Activated CD8-positive, alpha-beta memory T cell treated with anti-CD3 and anti-CD28 coated beads, Interleukin-2, amount 10 ng/mL, durations not matched to agents 7 days and 5 days (primary cell): ENCODE results near the gene DNM2. TPM values are rescaled to one million over a fixed set of nuclear protein-coding genes. Genes with fewer than 3 reads are reported as not detected.

Source experiments
- ATAC-seq: fragments of 150-1000 bp; cut with Tn5 transposase; one replicate; pipeline ENCODE4 v1.10.0; 2021; ENCODE audit warnings: moderate library complexity
- CTCF ChIA-PET: fragments of 350-600 bp; sonication (Branson Sonifier 250); formaldehyde crosslinking; loops from one replicate; lab custom pipeline; 2021; ENCODE audit warnings: antibody characterized with exemption; lab: Charles Lee
- DNase-seq: peaks from one replicate; pipeline ENCODE4 v3.0.0-alpha.2; 2020
- H3K27ac Mint-ChIP-seq: one replicate; pipeline ENCODE4 v1.8.0; 2021; ENCODE audit warnings: mild to moderate bottlenecking, mixed read lengths
- H3K27me3 Mint-ChIP-seq: one replicate; pipeline ENCODE4 v1.8.0; 2021; ENCODE audit warnings: mixed read lengths
- H3K36me3 Mint-ChIP-seq: one replicate; pipeline ENCODE4 v1.8.0; 2021; ENCODE audit warnings: mild to moderate bottlenecking, mixed read lengths
- H3K4me1 Mint-ChIP-seq: one replicate; pipeline ENCODE4 v1.8.0; 2021; ENCODE audit warnings: mixed read lengths
- H3K4me3 Mint-ChIP-seq: one replicate; pipeline ENCODE4 v1.8.0; 2021; ENCODE audit warnings: mild to moderate bottlenecking, moderate library complexity, mixed read lengths
- H3K9me3 Mint-ChIP-seq: one replicate; pipeline ENCODE4 v1.8.0; 2022; ENCODE audit warnings: low read depth, mixed read lengths
- total RNA-seq, 2 experiments: library from RNA; stranded (reverse); gene quantifications; one replicate each; pipeline ENCODE4 v1.2.3, GENCODE V29; 2021

The DNM2 gene
- total RNA-seq, 2 experiments from 2014 or later, result 267 to 315 TPM

GRCh38 chr19:10694706-10695307, 23.1 kb upstream of the DNM2 start:
- Mint-ChIP-seq H3K4me1 (peaks cover 14% of the 10 kb centered on the region), H3K4me3 (peak overlapping the region; percentile 67), H3K9me3 (no peaks in the 10 kb centered on the region), H3K27me3 (peaks cover 12% of the 10 kb centered on the region), H3K36me3 (peaks cover 13% of the 10 kb centered on the region), H3K27ac (no peak overlapping the region)
- CTCF ChIA-PET, result interaction anchor here (1.0 to 3.6 kb wide), 7 partner anchors 27 to 169 kb away, joined by 3 to 18 read pairs (median 3); no protein-coding TSS in a partner anchor
- ATAC-seq (no peak), DNase-seq (no peak)

- CTCF ChIA-PET, result interaction anchor here (1.0 to 7.5 kb wide), 10 partner anchors 28 to 190 kb away, joined by 3 to 82 read pairs (median 4); partner anchors contain the start of genes CDKN2D, KRI1 and S1PR5
- H3K36me3 Mint-ChIP-seq, result peaks cover 8% of the 10 kb centered on the region
- no peaks in the 10 kb centered on the region for H3K9me3 Mint-ChIP-seq
- peak; percentile 94 for DNase-seq
- no peak overlapping the region for H3K27ac Mint-ChIP-seq
- peak; percentile 99 for ATAC-seq
- H3K27me3 Mint-ChIP-seq, result peaks cover 12% of the 10 kb centered on the region
- H3K4me1 Mint-ChIP-seq, result peaks cover 14% of the 10 kb centered on the region
- peak overlapping the region; percentile 67 for H3K4me3 Mint-ChIP-seq
These were observed 22.2 kb upstream of the DNM2 start for GRCh38 chr19:10695401-10696398.

- ATAC-seq, result peak; percentile 21
- CTCF ChIA-PET, result interaction anchor here (0.5 to 7.5 kb wide), 61 partner anchors 8 to 439 kb away, joined by 3 to 147 read pairs (median 5); partner anchors contain the start of genes C19orf38, CDC37, CDKN2D and DNM2
- peak; percentile 86 for DNase-seq
- H3K27ac Mint-ChIP-seq, result no peak overlapping the region
- H3K4me3 Mint-ChIP-seq, result no peak overlapping the region
- H3K9me3 Mint-ChIP-seq, result no peaks in the 10 kb centered on the region
- H3K27me3 Mint-ChIP-seq, result peaks cover 12% of the 10 kb centered on the region
- no peaks in the 10 kb centered on the region for H3K36me3 Mint-ChIP-seq
- peaks cover 27% of the 10 kb centered on the region for H3K4me1 Mint-ChIP-seq
These were observed 18.1 kb upstream of the DNM2 start for GRCh38 chr19:10699650-10700335.

GRCh38 chr19:10701955-10702525, 15.8 kb upstream of the DNM2 start:
- ATAC-seq (peak; percentile 35), DNase-seq (peak; percentile 62)
- no peaks in the 10 kb centered on the region for H3K9me3 Mint-ChIP-seq
- H3K4me3 Mint-ChIP-seq, result peak overlapping the region; percentile 79
- H3K27ac Mint-ChIP-seq, result peak overlapping the region; percentile 78
- peaks cover 7% of the 10 kb centered on the region for H3K27me3 Mint-ChIP-seq
- CTCF ChIA-PET, result interaction anchor here (0.7 to 7.5 kb wide), 25 partner anchors 10 to 298 kb away, joined by 3 to 147 read pairs (median 6); partner anchors contain the start of genes CDKN2D, DNM2, KRI1 and S1PR5
- H3K4me1 Mint-ChIP-seq, result peaks cover 13% of the 10 kb centered on the region
- H3K36me3 Mint-ChIP-seq, result no peaks in the 10 kb centered on the region

GRCh38 chr19:10706990-10707389, 10.9 kb upstream of the DNM2 start:
- ATAC-seq (no peak), DNase-seq (no peak)
- no peaks in the 10 kb centered on the region for H3K27me3 Mint-ChIP-seq
- peaks cover 5% of the 10 kb centered on the region for H3K36me3 Mint-ChIP-seq
- H3K27ac Mint-ChIP-seq, result no peak overlapping the region
- no peaks in the 10 kb centered on the region for H3K9me3 Mint-ChIP-seq
- no peak overlapping the region for H3K4me3 Mint-ChIP-seq
- CTCF ChIA-PET, result interaction anchor here (1.0 to 1.2 kb wide), 2 partner anchors 11 to 62 kb away, joined by 3 to 4 read pairs; partner anchors contain the start of gene DNM2
- H3K4me1 Mint-ChIP-seq, result peaks cover 6% of the 10 kb centered on the region

- Mint-ChIP-seq H3K27ac (no peak overlapping the region), H3K9me3 (no peaks in the 10 kb centered on the region), H3K4me1 (peaks cover 2% of the 10 kb centered on the region), H3K27me3 (no peaks in the 10 kb centered on the region), H3K36me3 (peaks cover 5% of the 10 kb centered on the region), H3K4me3 (no peak overlapping the region)
- no peak for ATAC-seq
- CTCF ChIA-PET, result interaction anchor here (1.0 to 1.2 kb wide), 2 partner anchors 10 to 63 kb away, joined by 3 to 4 read pairs; partner anchors contain the start of gene DNM2
- DNase-seq, result no peak
These were observed 10.4 kb upstream of the DNM2 start for GRCh38 chr19:10707440-10707839.

DNA sequence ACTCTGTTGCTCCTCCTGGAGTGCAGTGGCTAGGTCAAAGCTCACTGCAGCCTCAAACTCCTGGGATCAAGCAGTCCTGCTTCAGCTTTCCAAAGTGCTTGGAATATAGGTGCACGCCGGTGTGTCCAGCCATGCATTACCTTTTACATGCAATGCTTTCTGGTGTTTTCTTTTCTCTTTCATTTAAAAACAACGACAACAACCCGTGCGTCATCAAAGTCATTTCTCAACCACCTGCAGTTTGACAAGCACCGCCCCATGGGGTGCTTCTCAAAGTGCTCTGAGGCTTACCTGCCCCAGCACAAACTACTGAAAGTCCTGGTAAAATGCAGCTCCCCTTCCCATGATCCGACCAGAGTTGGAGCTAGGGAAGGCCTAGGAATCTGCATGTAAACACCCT, 9.6 kb upstream of the DNM2 start:
- peaks cover 5% of the 10 kb centered on the region for H3K36me3 Mint-ChIP-seq
- CTCF ChIA-PET, result interaction anchor here (1.6 kb wide), 1 partner anchor 9 kb away, joined by 10 read pairs; the partner anchor contains the start of gene DNM2
- H3K27me3 Mint-ChIP-seq, result no peaks in the 10 kb centered on the region
- no peak for ATAC-seq
- no peak for DNase-seq
- H3K9me3 Mint-ChIP-seq, result no peaks in the 10 kb centered on the region
- H3K4me1 Mint-ChIP-seq, result peaks cover under 1% of the 10 kb centered on the region
- no peak overlapping the region for H3K27ac Mint-ChIP-seq
- no peak overlapping the region for H3K4me3 Mint-ChIP-seq

DNA sequence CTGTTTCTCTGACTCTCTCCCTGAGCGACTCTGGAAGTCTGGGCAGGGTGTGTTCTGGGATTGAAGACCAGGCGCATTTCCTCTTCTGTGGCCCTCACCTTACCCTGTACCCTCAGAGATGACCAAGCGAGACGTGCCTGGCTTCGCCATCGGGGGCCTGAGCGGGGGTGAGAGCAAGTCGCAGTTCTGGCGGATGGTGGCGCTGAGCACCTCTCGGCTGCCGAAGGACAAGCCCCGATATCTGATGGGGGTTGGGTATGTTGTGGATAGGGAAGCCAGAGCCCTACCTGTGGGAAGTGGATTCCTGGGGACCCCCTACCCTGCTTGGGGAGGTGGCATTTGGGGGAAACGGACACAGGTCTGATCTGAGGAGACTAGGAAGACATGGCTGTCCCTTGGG, 5.8 kb upstream of the DNM2 start:
- CTCF ChIA-PET, result interaction anchor here (1.4 kb wide), 1 partner anchor 149 kb away, joined by 3 read pairs; no protein-coding TSS in a partner anchor
- H3K27ac Mint-ChIP-seq, result peak overlapping the region; percentile 39
- H3K4me3 Mint-ChIP-seq, result no peak overlapping the region
- ATAC-seq, result no peak
- DNase-seq, result no peak
- peaks cover 5% of the 10 kb centered on the region for H3K36me3 Mint-ChIP-seq
- H3K4me1 Mint-ChIP-seq, result peaks cover 7% of the 10 kb centered on the region
- H3K9me3 Mint-ChIP-seq, result no peaks in the 10 kb centered on the region
- H3K27me3 Mint-ChIP-seq, result no peaks in the 10 kb centered on the region

GRCh38 chr19:10712754-10713153, 5.1 kb upstream of the DNM2 start:
- H3K9me3 Mint-ChIP-seq, result no peaks in the 10 kb centered on the region
- no peak overlapping the region for H3K27ac Mint-ChIP-seq
- DNase-seq, result no peak
- no peak for ATAC-seq
- H3K27me3 Mint-ChIP-seq, result no peaks in the 10 kb centered on the region
- CTCF ChIA-PET, result interaction anchor here (1.4 kb wide), 1 partner anchor 148 kb away, joined by 3 read pairs; no protein-coding TSS in a partner anchor
- no peak overlapping the region for H3K4me3 Mint-ChIP-seq
- peaks cover 11% of the 10 kb centered on the region for H3K4me1 Mint-ChIP-seq
- peaks cover 4% of the 10 kb centered on the region for H3K36me3 Mint-ChIP-seq

GRCh38 chr19:10713317-10713716, 4.6 kb upstream of the DNM2 start:
- Mint-ChIP-seq H3K4me3 (no peak overlapping the region), H3K27me3 (no peaks in the 10 kb centered on the region), H3K4me1 (peaks cover 11% of the 10 kb centered on the region), H3K36me3 (peaks cover 4% of the 10 kb centered on the region), H3K9me3 (no peaks in the 10 kb centered on the region), H3K27ac (no peak overlapping the region)
- CTCF ChIA-PET, result interaction anchor here (1.4 kb wide), 1 partner anchor 148 kb away, joined by 3 read pairs; no protein-coding TSS in a partner anchor
- ATAC-seq (no peak), DNase-seq (no peak)

DNA sequence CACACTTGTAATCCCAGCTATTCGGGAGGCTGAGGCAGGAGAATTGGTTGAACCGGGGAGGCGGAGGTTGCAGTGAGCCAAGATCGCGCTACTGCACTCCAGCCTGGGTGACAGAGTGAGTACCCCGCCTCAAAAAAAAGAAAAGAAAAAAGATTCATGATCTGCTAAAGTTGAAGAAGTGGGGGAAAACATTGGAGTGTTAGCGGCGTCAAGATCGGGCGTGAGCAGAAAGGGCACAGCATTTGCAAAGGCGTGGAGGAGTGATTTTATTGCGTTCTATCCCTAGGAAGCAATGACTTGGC, 874 bp upstream of the DNM2 start:
- DNase-seq (no peak), ATAC-seq (no peak)
- Mint-ChIP-seq H3K4me1 (peaks cover 32% of the 10 kb centered on the region), H3K27ac (peak overlapping the region; percentile 83), H3K4me3 (peak overlapping the region; percentile 98), H3K9me3 (no peaks in the 10 kb centered on the region), H3K27me3 (no peaks in the 10 kb centered on the region), H3K36me3 (peaks cover 14% of the 10 kb centered on the region)
- CTCF ChIA-PET, result interaction anchor here (0.6 to 6.6 kb wide), 35 partner anchors 8 to 658 kb away, joined by 3 to 132 read pairs (median 9); partner anchors contain the start of genes CARM1, QTRT1 and TMED1
